Measurements from ENCODE around the gene RILPL2. TPM values are rescaled to one million over a fixed set of nuclear protein-coding genes. Genes with fewer than 3 reads are reported as not detected.

Gene RILPL2
- total and polyA plus RNA-seq, 11 donors, result 1.6 to 3.4 (median 2.2) TPM

DNA sequence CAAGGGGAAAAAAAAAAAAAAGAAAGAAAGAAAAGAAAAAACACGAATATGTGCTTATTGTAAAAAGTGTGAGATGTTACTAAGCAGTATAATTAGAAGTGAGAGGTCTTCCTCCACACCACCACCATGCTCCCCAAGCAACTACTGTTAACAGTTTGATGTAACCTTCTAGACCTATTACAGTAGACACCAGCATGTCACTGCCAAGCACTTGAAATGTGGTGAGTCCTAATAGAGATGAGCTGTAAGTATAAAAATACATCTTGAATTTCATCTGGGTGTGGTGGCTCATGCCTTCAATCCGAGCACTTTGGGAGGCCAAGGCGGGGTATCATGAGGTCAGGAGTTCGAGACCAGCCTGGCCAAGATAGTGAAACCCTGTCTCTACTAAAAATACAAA lies 13.4 kb upstream of the RILPL2 start:
- DNase-seq, result no peak
- intact Hi-C loops (cut with DNase I), result loop anchor here in 2 of 10 donors (10.0 kb wide), 1 partner anchor 65 kb away; the partner anchor contains the start of gene KMT5A (in 2 of the 2)
- TF ChIP-seq POLR2A (IDR thresholded peaks at IDR 0.05), result no peak
- TF ChIP-seq, protein P1, sequence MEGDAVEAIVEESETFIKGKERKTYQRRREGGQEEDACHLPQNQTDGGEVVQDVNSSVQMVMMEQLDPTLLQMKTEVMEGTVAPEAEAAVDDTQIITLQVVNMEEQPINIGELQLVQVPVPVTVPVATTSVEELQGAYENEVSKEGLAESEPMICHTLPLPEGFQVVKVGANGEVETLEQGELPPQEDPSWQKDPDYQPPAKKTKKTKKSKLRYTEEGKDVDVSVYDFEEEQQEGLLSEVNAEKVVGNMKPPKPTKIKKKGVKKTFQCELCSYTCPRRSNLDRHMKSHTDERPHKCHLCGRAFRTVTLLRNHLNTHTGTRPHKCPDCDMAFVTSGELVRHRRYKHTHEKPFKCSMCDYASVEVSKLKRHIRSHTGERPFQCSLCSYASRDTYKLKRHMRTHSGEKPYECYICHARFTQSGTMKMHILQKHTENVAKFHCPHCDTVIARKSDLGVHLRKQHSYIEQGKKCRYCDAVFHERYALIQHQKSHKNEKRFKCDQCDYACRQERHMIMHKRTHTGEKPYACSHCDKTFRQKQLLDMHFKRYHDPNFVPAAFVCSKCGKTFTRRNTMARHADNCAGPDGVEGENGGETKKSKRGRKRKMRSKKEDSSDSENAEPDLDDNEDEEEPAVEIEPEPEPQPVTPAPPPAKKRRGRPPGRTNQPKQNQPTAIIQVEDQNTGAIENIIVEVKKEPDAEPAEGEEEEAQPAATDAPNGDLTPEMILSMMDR (IDR thresholded peaks at IDR 0.05), result no peak
- no peak overlapping the region for H3K4me3 ChIP-seq
- 81 to 86% (median 83%) methylated on average over 4 of the region's 4 CpGs for WGBS, 4 donors
- H3K4me1 ChIP-seq, result peaks cover 0 to 31% (median 13%) of the 10 kb centered on the region in 12 donors
- ATAC-seq, result no peak
- H3K27ac ChIP-seq, result no peak overlapping the region
- H3K9me3 ChIP-seq, result no peaks in the 10 kb centered on the region
- no peaks in the 10 kb centered on the region for H3K27me3 ChIP-seq
- no peaks in the 10 kb centered on the region for H3K36me3 ChIP-seq

DNA sequence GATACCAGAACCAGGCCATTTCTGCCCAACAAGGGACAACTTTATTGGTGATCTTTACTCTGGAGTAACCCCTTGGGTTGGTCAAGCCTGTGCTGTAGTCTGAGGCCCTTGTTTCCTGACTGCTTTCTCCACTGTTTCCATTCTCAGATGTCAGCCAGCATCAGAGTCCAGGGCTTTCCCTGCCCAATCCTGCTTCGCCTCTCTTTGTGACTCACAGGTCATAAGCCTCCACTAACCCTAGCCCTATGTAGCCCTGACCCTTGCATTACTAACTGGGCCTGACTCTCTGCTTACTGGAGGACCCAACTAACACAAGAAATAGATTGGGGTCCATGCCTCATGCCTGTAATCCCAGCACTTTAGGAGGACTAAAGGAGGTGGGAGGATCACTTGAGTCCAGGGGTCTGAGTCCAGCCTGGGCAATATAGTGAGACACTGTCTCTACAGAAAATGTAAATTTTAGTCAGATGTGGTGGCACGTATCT lies 12.8 kb upstream of the RILPL2 start:
- no peak for ATAC-seq
- peak overlapping the region in 2 of 12 donors; percentile 17 to 91 for H3K27ac ChIP-seq

DNA sequence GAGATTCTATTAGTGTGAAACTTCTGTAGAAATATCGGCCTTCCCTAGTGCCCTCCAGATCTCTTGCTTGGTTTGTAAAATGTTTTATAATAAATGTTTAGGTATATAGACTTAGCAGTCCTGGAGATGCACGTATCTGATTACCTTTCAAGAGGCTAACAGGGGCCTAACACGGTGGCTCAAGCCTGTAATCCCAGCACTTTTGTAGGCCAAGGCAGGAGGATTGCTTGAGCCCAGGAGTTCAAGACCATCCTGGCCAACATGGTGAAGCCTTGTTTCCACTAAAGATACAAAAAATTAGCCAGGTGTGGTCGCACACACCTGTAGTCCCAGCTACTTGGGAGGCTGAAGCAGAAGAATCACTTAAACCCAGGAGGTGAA lies 9.8 kb upstream of the RILPL2 start:
- ATAC-seq, result no peak
- Histone ChIP-seq H3K4me1 (peaks cover 0 to 55% (median 19%) of the 10 kb centered on the region in 12 donors), H3K9me3 (no peaks in the 10 kb centered on the region), H3K27ac (peak overlapping the region in 11 of 12 donors; percentile 18 to 82 (median 65)), H3K4me3 (peak overlapping the region in 1 of 12 donors; percentile 5), H3K36me3 (no peaks in the 10 kb centered on the region), H3K27me3 (no peaks in the 10 kb centered on the region)
- DNase-seq, result no peak
- no peak for TF ChIP-seq POLR2A (IDR thresholded peaks at IDR 0.05)
- TF ChIP-seq, protein P1 (IDR thresholded peaks at IDR 0.05), result no peak
- 52 to 64% (median 57%) methylated on average over 4 of the region's 4 CpGs for WGBS, 4 donors
- intact Hi-C loops (cut with DNase I), result loop anchor here in 1 of 10 donors (10.0 kb wide), 1 partner anchor 62 kb away; the partner anchor contains the start of gene KMT5A

More for the DNA sequence above, 12.8 kb upstream of the RILPL2 start:
- no peaks in the 10 kb centered on the region for H3K9me3 ChIP-seq
- TF ChIP-seq, protein P1 (IDR thresholded peaks at IDR 0.05), result no peak
- no peak for TF ChIP-seq POLR2A (IDR thresholded peaks at IDR 0.05)
- H3K27me3 ChIP-seq, result no peaks in the 10 kb centered on the region
- H3K4me1 ChIP-seq, result peaks cover 0 to 37% (median 17%) of the 10 kb centered on the region in 12 donors
- 83 to 92% (median 86%) methylated on average over 2 of the region's 2 CpGs for WGBS, 4 donors
- H3K36me3 ChIP-seq, result no peaks in the 10 kb centered on the region
- H3K4me3 ChIP-seq, result no peak overlapping the region
- no peak for DNase-seq
- intact Hi-C loops (cut with DNase I), result loop anchor here in 1 of 10 donors (10.0 kb wide), 1 partner anchor 64 kb away; the partner anchor contains the start of gene KMT5A

DNA sequence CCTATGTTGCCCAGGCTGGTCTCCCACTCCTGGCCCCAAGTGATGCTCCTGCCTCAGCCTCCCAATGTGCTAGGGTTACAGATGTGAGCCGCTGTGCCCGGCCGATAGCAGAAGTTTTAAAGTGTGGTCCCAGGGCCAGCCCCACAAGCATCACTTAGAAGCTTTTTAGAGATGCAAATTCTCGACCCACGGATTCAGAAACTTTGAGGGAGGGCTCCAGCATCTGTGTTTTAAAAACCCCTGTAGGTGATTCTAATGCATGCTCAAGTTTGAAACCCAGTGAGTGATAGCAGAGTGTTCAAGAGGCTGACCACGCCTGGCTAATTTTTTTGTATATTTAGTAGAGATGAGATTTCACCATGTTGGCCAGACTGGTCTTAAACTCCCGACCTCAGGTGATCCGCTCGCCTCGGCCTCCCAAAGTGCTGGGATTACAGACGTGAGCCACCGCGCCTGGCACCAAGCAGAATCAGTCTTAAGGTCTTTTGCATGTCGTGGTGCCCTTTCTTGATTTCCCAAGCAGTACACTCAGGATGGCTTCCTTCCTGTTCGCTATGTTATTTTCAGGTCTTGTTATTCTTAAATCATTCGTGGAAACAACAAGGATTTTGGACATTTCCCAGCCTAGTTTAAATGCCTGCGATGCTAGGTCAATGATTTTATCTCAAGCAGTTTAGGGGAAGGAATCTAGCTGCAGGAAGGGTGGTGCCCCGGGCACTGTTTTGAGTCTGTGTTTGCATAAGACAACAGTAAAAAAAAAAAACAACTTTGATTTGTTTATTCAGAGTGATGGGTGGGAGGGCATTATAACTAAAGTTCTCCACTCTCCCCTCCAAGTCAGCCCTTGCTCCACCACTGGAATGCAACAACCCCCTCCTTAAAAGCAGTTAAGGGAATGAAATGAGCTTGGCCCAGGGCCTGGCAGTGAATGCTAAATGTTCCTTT lies 9.2 kb upstream of the RILPL2 start:
- H3K4me1 ChIP-seq, result peaks cover 0 to 55% (median 19%) of the 10 kb centered on the region in 12 donors
- WGBS, 4 donors, result 38 to 55% (median 50%) methylated on average over 18 of the region's 18 CpGs
- intact Hi-C loops (cut with DNase I), result loop anchor here in 1 of 10 donors (10.0 kb wide), 1 partner anchor 61 kb away; the partner anchor contains the start of gene KMT5A
- no peak for TF ChIP-seq POLR2A (IDR thresholded peaks at IDR 0.05)
- TF ChIP-seq, protein P1 (IDR thresholded peaks at IDR 0.05), result no peak
- peak overlapping the region; percentile 33 to 82 (median 64) for H3K27ac ChIP-seq
- H3K27me3 ChIP-seq, result no peaks in the 10 kb centered on the region
- DNase-seq (peak in 4 of 5 donors; percentile 25 to 51 (median 41)), ATAC-seq (peak; percentile 4 to 85 (median 76))
- H3K4me3 ChIP-seq, result peak overlapping the region in 3 of 12 donors; percentile 5 to 8 (median 5)
- H3K36me3 ChIP-seq, result no peaks in the 10 kb centered on the region
- H3K9me3 ChIP-seq, result no peaks in the 10 kb centered on the region
